ENCODE results near the gene SAPCD1. TPM values are rescaled to one million over a fixed set of nuclear protein-coding genes. Genes with fewer than 3 reads are reported as not detected.

Gene SAPCD1
- total and polyA plus RNA-seq, 10 of the 15 experiments (the other 5 are each of a cell fraction or from before 2014, with no cell fraction given): 1.6 to 13.0 (median 5.4) TPM

DNA sequence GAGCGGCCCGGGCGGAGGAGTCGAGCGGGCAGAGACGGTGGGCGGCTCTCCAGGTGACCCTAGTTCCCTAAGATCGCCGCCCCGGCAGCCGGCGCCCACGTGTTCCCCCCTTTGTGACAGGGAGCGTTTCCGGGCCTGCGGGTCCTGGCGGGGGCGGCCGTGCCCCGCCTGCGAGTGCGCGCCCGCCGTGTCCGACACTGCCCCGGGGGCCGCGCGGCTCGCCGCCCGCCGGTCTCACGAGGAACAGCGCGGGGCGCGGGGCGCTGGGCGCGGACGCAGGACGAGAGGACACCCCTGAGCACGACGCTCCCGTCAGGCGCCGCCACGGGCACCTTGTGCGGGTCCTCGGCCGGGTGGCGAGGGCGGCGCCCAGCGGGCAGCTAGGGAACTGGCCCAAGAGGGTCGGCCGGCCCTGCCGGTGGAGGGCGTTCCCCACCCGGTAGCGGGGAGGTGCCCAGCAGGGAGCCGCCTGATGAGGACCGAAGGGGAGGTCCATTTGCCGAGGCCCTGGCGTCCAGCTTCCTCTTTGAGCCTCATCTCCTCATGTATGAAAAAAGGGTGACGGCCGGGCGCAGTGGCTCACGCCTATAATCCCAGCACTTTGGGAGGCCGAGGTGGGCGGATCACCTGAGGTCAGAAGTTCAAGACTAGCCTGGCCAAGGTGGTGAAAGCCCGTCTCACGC is 33.3 kb downstream of the SAPCD1 start, which contains the start of gene VARS1 (continued):
- peak; percentile 43; the same call in 1 of the 2 replicates for TF ChIP-seq SPI1 (IDR thresholded peaks at IDR 0.05; ENCODE audit: borderline replicate concordance, insufficient read depth, low read depth, low read length)
- TF ChIP-seq RB1 (IDR thresholded peaks at IDR 0.05; ENCODE audit: borderline replicate concordance): peak; percentile 97
- no peak for TF ChIP-seq ZNF622 (IDR thresholded peaks at IDR 0.05)
- no peak for TF ChIP-seq EZH2 (IDR thresholded peaks at IDR 0.05; ENCODE audit: borderline replicate concordance, control insufficient read depth, low read depth, low read length)
- TF ChIP-seq MYC (IDR thresholded peaks at IDR 0.05; ENCODE audit: insufficient read depth, insufficient read length, insufficient replicate concordance, low read length, severe bottlenecking): peak; percentile 96
- no peak for TF ChIP-seq SREBF2 (IDR thresholded peaks at IDR 0.05; ENCODE audit: low read length)
- peak; percentile 79 for TF ChIP-seq NR2C1 (IDR thresholded peaks at IDR 0.05)
- TF ChIP-seq WRNIP1 (IDR thresholded peaks at IDR 0.05; ENCODE audit: borderline replicate concordance, low read depth, low read length): no peak
- TF ChIP-seq YY1 (IDR thresholded peaks at IDR 0.05; ENCODE audit: low read depth, low read length): peak; percentile 58
- TF ChIP-seq RAD21 (IDR thresholded peaks at IDR 0.05; ENCODE audit: insufficient read depth, low read depth, low read length): peak; percentile 53
- no peak for TF ChIP-seq SIX5 (IDR thresholded peaks at IDR 0.05; ENCODE audit: low read depth, low read length, severe bottlenecking)
- TF ChIP-seq RUNX3 (IDR thresholded peaks at IDR 0.05; ENCODE audit: low read length): no peak; the same call in 1 of the 2 replicates
- TF ChIP-seq, protein P1, sequence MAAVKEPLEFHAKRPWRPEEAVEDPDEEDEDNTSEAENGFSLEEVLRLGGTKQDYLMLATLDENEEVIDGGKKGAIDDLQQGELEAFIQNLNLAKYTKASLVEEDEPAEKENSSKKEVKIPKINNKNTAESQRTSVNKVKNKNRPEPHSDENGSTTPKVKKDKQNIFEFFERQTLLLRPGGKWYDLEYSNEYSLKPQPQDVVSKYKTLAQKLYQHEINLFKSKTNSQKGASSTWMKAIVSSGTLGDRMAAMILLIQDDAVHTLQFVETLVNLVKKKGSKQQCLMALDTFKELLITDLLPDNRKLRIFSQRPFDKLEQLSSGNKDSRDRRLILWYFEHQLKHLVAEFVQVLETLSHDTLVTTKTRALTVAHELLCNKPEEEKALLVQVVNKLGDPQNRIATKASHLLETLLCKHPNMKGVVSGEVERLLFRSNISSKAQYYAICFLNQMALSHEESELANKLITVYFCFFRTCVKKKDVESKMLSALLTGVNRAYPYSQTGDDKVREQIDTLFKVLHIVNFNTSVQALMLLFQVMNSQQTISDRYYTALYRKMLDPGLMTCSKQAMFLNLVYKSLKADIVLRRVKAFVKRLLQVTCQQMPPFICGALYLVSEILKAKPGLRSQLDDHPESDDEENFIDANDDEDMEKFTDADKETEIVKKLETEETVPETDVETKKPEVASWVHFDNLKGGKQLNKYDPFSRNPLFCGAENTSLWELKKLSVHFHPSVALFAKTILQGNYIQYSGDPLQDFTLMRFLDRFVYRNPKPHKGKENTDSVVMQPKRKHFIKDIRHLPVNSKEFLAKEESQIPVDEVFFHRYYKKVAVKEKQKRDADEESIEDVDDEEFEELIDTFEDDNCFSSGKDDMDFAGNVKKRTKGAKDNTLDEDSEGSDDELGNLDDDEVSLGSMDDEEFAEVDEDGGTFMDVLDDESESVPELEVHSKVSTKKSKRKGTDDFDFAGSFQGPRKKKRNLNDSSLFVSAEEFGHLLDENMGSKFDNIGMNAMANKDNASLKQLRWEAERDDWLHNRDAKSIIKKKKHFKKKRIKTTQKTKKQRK (IDR thresholded peaks at IDR 0.05; ENCODE audit: low read depth, low read length): no peak
- no peak for TF ChIP-seq NRF1 (conservative IDR thresholded peaks at IDR 0.05; ENCODE audit: low read depth, low read length)
- TF ChIP-seq BMI1 (IDR thresholded peaks at IDR 0.05; ENCODE audit: borderline replicate concordance): no peak
- peak; percentile 38; the same call in 1 of the 2 replicates for TF ChIP-seq TARDBP (IDR thresholded peaks at IDR 0.05; ENCODE audit: borderline replicate concordance)
- no peak; the same call in 1 of the 2 replicates for TF ChIP-seq POLR2AphosphoS2 (IDR thresholded peaks at IDR 0.05; ENCODE audit: low read depth, low read length)
- TF ChIP-seq, protein P2, sequence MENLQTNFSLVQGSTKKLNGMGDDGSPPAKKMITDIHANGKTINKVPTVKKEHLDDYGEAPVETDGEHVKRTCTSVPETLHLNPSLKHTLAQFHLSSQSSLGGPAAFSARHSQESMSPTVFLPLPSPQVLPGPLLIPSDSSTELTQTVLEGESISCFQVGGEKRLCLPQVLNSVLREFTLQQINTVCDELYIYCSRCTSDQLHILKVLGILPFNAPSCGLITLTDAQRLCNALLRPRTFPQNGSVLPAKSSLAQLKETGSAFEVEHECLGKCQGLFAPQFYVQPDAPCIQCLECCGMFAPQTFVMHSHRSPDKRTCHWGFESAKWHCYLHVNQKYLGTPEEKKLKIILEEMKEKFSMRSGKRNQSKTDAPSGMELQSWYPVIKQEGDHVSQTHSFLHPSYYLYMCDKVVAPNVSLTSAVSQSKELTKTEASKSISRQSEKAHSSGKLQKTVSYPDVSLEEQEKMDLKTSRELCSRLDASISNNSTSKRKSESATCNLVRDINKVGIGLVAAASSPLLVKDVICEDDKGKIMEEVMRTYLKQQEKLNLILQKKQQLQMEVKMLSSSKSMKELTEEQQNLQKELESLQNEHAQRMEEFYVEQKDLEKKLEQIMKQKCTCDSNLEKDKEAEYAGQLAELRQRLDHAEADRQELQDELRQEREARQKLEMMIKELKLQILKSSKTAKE (IDR thresholded peaks at IDR 0.05; ENCODE audit: low read depth, poor library complexity, severe bottlenecking): peak; percentile 61
- no peak for TF ChIP-seq CHD4 (IDR thresholded peaks at IDR 0.05)
- no peak for TF ChIP-seq KAT2A (conservative IDR thresholded peaks at IDR 0.05; ENCODE audit: control insufficient read depth, low read depth, low read length)
- no peak for TF ChIP-seq YBX1 (IDR thresholded peaks at IDR 0.05)
- no peak for TF ChIP-seq CBX3 (IDR thresholded peaks at IDR 0.05; ENCODE audit: borderline replicate concordance, low read depth)
- no peak for TF ChIP-seq SMAD1 (IDR thresholded peaks at IDR 0.05; ENCODE audit: low read depth, partially characterized antibody)

All from GM12878 (cell line).